ENCODE measurements around the gene NET1.

Gene NET1

GRCh38 chr10:5502571-5503476 lies 90.5 kb downstream of the NET1 start:
- no peak for DNase-seq

GRCh38 chr10:5503477-5503835 lies 91.1 kb downstream of the NET1 start:
- no peak for DNase-seq

DNA sequence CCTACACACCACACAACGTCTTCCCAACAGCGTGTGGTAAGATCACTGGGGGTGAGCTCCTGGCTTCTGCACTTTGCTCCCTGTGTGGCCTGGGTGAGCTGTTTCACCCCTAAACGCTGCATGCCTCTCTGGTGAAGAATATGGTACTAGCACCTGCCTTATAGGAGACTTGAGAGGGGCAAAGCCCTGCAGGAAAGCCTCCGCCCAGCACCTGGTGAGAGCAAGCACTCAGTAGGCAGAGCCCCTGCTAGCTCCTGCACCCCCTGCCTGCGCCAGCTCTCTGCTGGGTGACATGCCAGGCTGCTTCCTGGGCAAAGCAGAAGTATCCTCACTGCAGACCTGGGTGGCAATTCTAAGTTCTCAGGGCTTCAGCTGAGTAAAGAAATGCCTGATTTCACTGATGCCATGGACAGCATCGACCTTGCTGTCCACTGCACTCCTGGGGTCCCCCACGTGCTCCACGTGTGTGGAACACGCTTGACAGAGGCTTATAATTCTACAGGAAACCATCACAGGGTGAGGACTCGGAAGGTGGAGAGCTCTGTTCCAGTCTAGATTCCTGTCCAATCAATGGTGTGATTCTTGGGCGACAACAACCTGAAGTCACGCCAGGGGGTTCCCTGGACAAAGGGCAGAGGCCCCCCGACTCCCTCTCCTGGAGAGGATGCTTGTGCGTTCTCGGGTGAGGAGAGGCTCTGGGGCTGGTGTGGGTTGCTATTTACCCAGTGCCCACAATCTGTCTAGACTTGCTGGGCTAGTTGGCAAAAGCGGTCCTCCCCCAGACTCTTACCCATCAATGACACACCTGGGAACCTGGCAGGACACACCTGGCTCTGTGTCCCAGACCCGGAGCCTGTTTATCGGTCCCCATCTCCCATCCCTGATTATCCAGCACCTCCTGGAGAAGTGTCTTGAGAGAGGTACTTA lies 92.1 kb downstream of the NET1 start:
- DNase-seq = no peak

- DNase-seq = no peak
Observed at GRCh38 chr10:5506246-5506645, 93.9 kb downstream of the NET1 start.

DNA sequence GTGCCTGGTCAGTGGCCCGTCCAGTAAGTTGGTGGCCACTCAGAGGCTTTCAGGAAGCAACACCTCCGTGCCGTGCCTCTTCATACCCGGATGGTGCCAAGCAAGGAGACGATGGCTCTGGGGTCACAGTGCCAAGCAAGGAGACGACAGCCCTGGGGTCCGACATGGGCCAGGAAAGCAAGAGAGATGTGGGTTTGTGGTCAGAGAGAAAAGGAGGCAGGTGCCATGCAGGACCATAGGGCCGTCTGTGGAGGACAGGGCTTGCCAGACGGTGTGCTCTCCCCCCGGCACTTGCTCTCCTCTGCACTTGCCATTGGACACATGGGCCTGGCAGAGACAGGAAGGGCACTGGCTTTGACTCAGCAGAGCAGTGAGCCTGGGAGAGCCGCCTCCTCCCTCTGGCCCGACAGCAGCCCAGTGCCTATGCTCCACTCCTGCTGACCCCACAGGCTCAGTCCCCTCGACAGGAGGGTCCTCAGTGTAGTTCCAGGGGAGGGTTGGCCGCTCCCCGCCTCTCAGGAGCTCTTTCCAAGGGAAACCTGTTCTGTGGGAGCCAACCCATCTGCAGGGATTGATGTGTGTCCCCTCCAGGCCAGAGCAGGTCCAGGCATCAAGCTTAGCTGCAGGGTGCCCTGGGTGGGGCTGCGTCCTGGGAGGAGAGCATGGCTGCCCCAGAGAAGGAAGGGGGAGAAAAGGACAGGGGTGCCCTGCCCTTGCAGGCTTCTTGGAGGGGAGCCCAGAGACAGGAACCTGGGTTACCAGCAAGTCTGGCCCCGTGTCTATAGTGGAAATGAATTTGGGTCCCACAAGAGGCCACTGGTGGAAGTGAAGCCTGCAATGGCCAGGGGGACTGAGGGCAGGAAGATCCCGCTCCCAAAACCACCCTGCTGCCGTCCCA lies 94.6 kb downstream of the NET1 start:
- DNase-seq = no peak

GRCh38 chr10:5507649-5508131 lies 95.3 kb downstream of the NET1 start:
- no peak for DNase-seq

DNA sequence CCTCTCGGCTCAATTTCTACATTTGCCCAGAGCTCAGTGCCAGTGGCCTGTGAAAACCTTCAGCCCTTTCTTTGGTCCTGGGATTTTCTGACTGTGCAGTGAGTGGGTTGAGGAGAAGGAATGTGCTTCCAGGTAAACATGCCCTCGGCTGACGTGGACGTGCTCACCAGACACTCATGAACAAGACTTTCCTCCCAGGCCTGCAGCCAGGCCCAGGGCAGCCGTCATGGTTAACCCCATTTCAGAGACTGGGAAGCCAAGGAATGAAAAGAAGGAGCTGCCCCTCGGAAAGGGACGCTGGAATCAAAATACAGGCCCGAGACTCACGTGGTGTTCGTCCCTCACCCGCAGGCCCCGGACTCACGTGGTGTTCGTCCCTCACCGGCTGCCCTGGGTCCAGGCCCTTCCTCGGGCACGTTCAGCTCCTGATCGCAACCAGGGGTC lies 95.8 kb downstream of the NET1 start:
- no peak for DNase-seq

Data from NCI-H1930 (cell line).